SIG-M5 (cell line): ENCODE results near the gene ATF4.

Experiments used
- DNase-seq: peaks from one replicate; lab custom pipeline; 2025; lab: John Stamatoyannopoulos, UW

ATF4 gene

DNA sequence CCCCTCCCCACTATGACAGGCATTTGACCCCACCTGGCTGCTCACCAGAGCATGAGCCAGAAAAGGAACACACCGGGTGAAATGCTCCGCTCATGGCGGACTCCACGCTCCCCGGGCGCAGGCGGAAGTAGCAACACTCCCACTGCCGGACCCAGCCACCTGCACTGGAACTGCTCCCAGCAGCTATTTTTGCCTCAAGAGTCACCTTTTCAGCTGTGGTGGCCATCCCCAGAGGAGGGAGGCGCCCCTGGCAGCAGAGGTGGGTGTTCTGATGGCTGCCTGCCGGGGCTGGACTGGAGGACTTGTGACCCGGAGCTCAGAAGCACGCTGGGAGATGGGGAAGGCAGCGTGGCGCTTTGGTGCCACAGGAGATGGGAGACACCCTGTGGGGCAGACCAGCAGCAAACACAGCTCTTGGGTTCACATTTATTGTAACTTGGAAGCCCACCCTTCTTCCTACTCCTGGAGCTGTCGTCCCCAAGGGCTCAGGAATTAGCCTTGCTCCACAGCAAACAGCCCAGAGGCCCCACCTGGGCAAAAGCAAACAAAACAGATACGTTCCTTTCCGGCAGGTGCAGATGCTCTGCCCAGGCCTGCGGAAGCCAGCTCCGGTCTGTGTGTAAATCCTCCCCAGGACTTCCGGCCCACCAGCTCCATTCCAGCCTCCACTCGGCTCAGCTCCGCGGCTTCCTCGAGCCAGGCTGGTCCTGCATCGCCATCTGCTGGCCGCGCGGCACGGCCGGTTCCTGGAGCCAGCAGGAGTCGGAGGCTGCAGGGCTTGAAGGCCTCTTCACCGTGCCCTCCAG, 8.5 kb downstream of the ATF4 start:
- DNase-seq, result no peak

DNA sequence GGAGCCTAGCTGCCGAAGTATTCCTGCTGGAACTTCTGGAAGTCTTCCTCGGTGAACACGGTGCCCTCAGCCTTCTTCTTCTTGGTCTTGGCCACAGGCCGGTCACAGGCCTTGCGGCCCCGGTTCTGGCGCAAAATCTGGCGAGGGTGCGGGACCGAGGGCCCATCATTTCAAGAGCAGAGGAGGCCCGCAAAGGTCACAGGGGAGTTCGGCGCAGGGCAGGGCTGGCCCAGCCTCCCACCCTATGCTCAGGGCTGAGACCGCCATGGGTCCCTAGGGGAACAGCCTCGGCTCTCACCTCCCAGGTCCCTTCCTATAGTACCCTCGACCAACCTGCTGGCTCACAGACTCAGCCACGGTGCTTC, 9.1 kb downstream of the ATF4 start:
- no peak for DNase-seq

DNA sequence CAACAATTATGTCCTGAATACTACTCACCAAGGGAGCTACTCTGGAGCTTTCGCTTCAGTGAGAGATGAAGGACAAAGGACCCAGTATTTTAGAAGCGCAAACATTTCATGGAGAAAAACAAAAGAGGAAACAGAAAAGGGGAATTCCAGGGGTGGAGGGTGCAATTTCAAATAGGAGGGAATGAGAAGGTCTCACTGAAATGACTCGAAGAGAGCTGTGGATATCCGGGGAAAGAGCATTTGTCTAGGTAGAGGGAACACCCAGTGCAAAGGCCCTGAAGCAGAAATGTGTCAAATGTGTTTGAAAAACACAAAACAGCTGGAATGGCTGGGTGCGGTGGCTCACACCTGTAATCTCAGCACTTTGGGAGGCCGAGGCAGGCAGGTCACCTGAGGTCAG, 9.8 kb downstream of the ATF4 start:
- no peak for DNase-seq

DNA sequence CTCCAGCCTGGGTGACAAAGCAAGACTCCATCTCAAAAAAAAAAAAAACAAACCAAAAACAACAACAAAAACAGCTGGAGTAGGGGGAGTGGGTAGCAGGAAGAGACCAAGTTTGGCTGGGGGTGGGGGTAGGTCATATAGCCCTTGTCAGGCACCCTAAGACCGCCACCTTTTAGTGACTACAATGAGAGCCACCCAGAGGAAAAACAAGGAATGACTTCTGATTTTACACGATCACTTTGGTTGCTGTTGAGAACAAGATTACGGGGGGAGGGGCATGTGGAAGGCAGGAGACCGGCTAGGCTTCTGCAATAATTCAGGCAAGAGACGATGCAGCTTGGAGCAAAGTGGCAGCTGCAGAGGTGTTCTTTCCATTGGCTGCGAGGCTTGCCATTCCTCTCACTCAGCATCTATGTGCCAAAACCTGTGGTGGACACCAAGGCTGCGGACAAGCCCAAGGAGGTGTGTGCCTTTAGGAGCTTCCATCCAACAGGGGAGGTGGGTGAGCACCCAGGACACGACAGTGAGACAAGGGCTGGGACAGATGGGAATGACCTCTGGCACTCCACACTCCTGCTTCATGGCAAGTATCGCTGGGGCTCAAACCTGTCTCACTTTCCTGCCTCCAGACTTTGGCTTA, 10.4 kb downstream of the ATF4 start:
- DNase-seq, result peak; percentile 46

- peak; percentile 95 for DNase-seq
Measured at GRCh38 chr22:39532215-39533073, 12.1 kb downstream of the ATF4 start, which contains the start of gene RPS19BP1. Gene RPS19BP1, minus strand, starts transcription at chr22:39532748. Its CDS starts 10 bp downstream, at chr22:39532738.

DNA sequence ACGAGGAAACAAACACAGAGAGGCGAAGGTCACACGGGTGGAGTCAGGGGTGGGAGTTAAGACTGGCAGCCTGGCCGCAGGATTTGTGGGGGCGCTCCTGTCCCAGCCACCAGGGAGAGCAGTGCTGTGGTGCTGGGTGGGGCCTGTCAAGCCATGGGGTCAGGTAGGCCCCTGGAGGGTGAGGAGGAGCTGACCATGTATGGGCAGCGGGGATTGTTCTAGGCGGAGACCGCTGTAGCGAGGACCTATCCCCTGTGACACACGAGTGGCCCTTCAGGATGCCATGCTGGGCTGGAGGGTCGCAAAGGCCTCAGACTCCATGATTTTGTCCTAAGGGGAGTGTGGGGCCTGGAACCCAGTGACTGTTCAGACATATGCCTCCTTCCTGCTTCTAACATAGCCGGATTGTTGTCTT, 13.7 kb downstream of the ATF4 start:
- DNase-seq, result no peak

DNA sequence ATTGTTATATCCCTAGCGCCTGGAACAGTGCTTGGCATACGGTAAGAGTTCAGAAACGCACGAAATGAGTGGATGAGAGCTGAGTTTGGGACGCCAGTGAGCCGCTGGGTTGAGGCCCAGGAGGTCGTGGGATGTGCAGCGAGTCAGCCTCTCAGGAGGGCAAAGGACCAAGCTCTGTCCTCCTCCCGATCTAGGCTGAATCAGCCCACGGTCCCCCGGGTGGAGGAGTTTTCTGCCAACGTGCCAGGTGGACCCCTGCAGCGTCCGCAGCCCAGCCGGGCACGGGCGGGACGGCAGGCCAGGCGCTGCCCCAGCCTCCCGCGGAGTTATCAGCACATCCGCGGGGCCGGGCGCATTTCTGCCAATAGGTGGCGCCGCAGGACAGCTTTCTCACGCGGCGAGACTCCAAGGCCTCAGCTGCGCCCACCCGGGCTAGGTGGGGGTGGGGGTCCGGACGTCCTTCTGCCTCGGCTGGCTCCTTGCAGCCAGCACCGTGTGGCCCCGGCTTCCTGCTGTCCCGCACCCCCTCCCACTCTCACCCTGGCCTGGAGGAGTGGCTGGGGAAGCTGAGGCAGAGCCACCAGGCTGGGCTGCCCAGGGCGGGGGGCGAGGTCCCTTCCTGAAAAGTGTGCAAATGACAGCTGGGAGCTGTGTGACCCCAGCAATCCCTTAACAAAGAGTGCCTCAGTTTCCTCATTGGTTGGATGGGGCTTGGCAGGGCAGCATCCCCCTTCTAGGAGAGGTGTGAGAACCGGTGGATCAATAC, 14.4 kb downstream of the ATF4 start:
- DNase-seq, result no peak

DNA sequence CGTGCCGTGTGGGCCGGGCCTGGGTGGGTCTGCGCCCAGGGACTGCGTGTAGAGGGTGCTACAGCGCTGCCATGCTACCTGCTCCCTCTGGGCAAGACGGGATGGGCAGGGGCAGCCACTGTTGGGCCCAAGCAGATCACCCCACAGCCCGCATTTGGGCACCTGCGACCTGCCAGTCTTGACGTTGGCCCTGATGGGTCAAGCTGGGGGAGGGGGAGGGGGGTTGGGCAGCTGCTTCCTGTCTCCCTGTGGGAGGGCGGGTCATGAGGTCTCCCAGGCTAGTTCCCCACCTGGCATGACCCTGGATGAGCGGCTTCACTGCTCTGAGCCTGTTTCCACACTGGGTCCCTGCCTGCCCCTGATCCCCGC, 15.0 kb downstream of the ATF4 start:
- no peak for DNase-seq

GRCh38 chr22:39535831-39536449, 15.6 kb downstream of the ATF4 start:
- no peak for DNase-seq

DNA sequence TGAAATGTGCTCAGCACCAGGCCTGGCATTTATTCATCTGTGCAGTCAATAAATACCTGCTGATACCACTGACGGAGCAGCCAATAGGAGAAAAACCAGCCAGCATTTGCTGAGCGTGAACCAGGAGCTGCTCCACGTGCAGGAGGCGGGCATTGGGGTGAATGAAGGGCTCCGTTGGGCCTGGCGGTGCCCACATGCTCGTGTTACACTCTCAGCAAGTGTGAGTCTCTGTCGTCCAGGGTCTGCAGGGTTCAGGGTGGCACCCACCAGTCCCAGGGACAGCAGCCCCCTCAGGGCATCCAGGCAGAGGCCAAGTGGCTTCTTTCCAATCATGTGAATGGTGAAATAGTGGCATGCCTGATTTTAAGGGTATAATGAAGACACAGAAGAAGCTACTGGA, 16.3 kb downstream of the ATF4 start:
- no peak for DNase-seq

GRCh38 chr22:39537975-39538374, 17.6 kb downstream of the ATF4 start:
- DNase-seq, result no peak

DNA sequence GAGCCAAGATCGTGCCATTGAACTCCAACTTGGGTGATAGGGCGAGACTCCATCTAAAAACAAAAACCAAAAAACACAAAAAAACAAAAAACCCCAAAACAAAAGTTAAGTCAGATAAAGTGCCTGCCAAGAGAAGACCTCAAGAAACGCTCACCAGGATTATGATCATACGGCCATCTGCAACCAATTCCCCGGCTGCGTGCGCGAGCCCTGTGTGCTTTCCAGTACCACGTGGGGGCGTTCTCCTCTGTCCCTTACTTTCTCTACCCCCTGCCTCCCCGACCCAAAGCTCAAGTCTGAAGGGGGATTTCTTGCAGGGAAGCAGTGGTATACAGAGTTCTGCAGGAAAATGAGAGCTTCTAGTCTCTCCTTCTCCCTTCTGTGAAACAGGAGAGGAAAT, 22.7 kb downstream of the ATF4 start:
- DNase-seq, result no peak

DNA sequence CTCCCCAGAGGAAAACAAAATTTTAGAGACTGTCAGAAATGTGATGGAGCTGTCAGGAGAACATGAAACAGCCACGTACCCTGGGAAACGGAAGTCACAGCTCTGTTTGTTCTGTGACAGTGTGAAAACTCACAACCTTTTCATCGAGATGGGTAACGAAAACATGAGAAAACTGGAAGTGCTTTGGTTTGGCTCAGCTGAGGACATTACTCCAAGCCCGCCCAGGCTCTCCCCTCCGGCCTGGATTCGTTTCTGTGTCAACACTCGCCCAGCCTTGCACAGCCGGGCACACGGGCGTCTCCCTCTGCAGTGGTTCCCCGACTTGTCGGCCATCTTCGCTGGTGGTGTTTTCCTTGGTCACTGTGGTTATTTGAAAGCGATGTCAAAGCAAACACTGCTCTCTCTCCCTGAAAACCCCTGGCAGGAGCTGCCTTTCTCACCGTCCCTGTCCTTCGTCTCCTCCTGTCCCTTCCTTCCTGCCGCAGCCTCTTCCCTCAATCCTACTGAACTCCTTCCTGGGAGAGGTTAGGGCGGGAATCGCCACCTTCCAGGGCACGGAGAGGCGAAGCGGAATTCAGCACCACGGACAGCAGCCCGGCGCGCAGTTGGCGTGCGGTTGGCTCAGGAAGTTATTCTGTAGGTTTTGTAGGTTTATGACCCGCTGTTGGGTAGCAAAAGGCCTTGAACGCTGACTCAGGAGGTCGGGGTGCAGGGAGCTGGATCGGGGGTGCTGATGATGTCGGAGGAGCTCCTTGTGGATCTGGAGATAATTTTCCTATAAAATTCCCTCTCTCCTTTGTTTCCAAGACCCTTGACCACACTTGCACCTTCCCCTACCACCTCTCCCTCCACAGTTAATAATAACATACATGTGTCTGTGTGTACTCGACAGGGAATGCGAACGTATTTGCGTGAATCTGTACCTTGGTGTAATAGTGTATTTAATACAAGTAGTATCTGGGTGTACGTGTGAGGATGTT, 25.3 kb downstream of the ATF4 start:
- no peak for DNase-seq

- DNase-seq, result no peak
Measured at GRCh38 chr22:39546889-39547586, 26.7 kb downstream of the ATF4 start.

- no peak for DNase-seq
Measured at GRCh38 chr22:39547587-39547947, 27.2 kb downstream of the ATF4 start.

DNA sequence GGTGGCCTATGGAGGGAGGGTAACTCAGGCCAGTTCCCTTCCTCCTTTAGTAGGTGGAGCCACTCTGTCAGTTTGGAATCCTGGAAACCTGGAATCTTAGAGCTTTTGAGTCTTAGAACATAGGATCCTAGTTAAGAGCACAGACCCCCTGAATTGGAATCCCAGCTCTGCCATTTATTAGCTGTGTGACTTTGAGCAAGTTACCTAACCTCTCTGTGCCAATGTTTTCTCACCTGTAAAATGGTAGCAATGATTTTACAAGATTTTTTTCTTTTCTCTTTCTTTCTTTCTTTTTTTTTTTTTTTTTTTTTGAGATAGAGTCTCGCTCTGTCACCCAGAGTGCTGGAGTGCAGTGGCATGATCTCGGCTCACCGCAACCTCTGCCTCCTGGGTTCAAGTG, 33.1 kb downstream of the ATF4 start:
- DNase-seq, result no peak

GRCh38 chr22:39554151-39554550, 33.8 kb downstream of the ATF4 start:
- DNase-seq, result no peak

DNA sequence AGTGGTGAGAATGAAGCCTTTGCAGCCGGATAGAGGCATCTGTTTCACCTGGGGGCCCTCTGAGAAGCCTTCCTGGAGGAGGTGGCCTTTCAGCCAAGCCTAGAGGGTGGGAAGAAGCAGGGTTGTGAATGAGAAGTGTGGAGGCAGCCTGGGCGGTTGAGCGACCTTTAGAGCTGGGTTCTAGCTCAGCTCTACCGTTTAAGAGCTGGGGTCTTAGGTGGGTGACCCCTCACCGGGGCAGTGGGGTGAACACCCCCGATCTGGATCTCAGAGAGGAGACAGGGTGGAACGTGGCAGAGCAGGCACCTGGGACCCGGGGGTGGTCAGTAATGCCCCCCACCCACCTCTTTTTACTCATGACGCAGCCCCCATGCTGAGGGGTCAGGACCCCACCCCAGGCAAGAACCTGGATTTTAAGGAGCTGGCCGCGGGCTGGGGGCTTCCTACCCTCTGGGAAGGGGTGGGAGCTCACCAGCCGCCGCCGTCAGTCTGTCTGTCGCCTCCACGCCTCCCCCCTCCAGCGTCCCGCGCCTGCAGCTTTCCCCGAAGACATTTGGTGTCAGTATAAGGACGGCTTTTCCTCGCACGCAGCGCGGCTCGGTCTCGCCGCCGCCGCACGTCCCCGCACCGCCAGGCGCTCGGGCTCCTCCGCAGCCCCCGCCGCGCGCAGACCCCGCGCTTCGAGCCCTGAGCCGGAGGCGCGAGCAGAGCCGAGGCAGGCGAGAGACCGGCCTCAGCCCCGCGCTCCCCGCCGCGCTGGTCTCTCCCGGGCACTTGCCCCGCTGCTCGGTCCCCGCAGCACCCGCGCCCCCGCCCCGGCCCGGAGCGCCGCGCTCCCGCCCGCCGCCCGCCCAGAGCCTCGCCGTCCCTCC, 36.8 kb downstream of the ATF4 start:
- no peak for DNase-seq

GRCh38 chr22:39558254-39558727, 37.9 kb downstream of the ATF4 start:
- DNase-seq, result no peak
